Esophagus (tissue), 2 donors: ENCODE results near the gene DGCR2. TPM values are rescaled to one million over a fixed set of nuclear protein-coding genes. Genes with fewer than 3 reads are reported as not detected.
"Not testable (repeated sequence)": the region's sequence is repeated elsewhere in the genome, so short reads cannot be mapped to it uniquely, and the experiment has no call there.

Source experiments
- H3K27ac ChIP-seq, 2 donors: one replicate each; pipeline ENCODE4 v1.5.1; 2013; ENCODE audit warnings: low read depth in 2 of 2, mild to moderate bottlenecking in 2 of 2, inconsistent platforms in 1 of 2, low read length in 1 of 2, moderate library complexity in 1 of 2
- H3K27me3 ChIP-seq, 2 donors: one replicate each; pipeline ENCODE4 v1.6.1; 2013; ENCODE audit warnings: low read length in 2 of 2, control low read depth in 1 of 2, mild to moderate bottlenecking in 1 of 2; ENCODE audit not compliant: insufficient read depth in 2 of 2, control insufficient read depth in 1 of 2
- H3K36me3 ChIP-seq, 2 donors: one replicate each; pipeline ENCODE4 v1.6.1; 2013; ENCODE audit warnings: low read length in 1 of 2; ENCODE audit not compliant: control insufficient read depth in 2 of 2, insufficient read depth in 2 of 2
- H3K4me1 ChIP-seq, 2 donors: one replicate each; pipeline ENCODE4 v1.6.1; 2013; ENCODE audit warnings: low read length in 1 of 2; ENCODE audit not compliant: control insufficient read depth in 2 of 2, insufficient read depth in 2 of 2
- H3K4me3 ChIP-seq, 2 donors: one replicate each; pipeline ENCODE4 v1.5.1; 2013; ENCODE audit warnings: low read length in 2 of 2, mild to moderate bottlenecking in 2 of 2, low read depth in 1 of 2, moderate library complexity in 1 of 2
- H3K9me3 ChIP-seq, 2 donors: one replicate each; pipeline ENCODE4 v1.6.1; 2013; ENCODE audit warnings: mild to moderate bottlenecking in 2 of 2, low read depth in 1 of 2, low read length in 1 of 2, moderate library complexity in 1 of 2; ENCODE audit not compliant: control insufficient read depth in 2 of 2, insufficient read depth in 1 of 2
- WGBS, 2 donors: extraction: QIAGEN DNeasy Blood & Tissue Kit; methylation state at CpG; one replicate each; pipeline ENCODE4 v1.1.7; 2013; 5-methylcytosine and 5-hydroxymethylcytosine counted together
- polyA plus RNA-seq, 2 donors: library from polyadenylated mRNA; stranded (reverse); fragments of 200-250 nt; gene quantifications; one replicate each; pipeline ENCODE4 v1.2.3, GENCODE V29; 2013
- donor health status: healthy with polysubstance abuse.
- donor health status: Bipolar disorder and iron deficiency.

The DGCR2 gene
- polyA plus RNA-seq, 2 donors, result 32.2 to 32.9 TPM

DNA sequence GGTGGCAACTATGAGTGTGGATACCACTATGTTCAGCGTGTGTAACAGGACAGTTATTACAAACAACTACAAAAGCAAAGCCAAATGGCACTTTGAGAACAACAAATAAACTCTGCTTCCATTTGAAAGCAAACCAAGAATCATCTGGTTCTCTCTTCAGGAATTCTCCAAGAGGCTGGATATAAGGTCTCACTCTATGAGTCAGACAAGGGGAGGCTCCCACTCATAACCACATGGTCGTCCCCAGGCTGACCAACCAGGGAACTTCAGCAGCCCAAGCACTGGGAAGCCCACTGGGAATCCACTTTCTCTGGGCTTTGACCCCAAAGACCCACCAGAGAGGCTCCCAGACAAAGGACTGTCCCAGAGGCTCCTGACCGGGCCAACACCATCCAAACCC, 35.3 kb downstream of the DGCR2 start:
- Histone ChIP-seq H3K4me3 (no peak overlapping the region), H3K4me1 (peaks cover 0 to 12% of the 10 kb centered on the region in 2 donors), H3K27me3 (no peaks in the 10 kb centered on the region), H3K36me3 (peaks cover 0 to 9% of the 10 kb centered on the region in 2 donors), H3K27ac (peak overlapping the region in 1 of 2 donors; percentile 66), H3K9me3 (no peaks in the 10 kb centered on the region)
- 89 to 97% methylated on average over 3 of the region's 3 CpGs for WGBS, 2 donors

DNA sequence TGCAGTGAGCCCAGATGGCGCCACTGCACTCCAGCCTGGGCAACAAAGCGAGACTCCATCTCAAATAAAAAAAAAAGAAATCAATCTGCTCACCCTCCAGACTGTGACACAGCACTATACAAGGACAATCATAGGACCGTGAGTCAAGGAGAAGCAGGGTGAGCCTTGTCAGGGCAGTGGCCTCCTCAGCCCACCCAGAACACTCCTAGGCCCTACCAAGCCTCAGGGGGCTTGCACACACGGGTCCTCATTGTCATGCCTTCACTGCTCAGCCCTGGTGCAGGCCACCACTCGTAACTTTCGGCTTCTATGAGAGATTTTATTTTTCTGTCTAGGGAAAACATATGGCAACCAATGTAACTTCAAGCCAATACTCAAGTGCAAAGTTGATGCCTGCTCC, 35.8 kb downstream of the DGCR2 start:
- Histone ChIP-seq H3K9me3 (no peaks in the 10 kb centered on the region), H3K27me3 (no peaks in the 10 kb centered on the region), H3K4me1 (peaks cover 0 to 12% of the 10 kb centered on the region in 2 donors), H3K27ac (peak overlapping the region; percentile 66 to 69), H3K36me3 (peaks cover 0 to 9% of the 10 kb centered on the region in 2 donors), H3K4me3 (no peak overlapping the region)
- WGBS, 2 donors, result 80 to 86% methylated on average over 6 of the region's 6 CpGs

DNA sequence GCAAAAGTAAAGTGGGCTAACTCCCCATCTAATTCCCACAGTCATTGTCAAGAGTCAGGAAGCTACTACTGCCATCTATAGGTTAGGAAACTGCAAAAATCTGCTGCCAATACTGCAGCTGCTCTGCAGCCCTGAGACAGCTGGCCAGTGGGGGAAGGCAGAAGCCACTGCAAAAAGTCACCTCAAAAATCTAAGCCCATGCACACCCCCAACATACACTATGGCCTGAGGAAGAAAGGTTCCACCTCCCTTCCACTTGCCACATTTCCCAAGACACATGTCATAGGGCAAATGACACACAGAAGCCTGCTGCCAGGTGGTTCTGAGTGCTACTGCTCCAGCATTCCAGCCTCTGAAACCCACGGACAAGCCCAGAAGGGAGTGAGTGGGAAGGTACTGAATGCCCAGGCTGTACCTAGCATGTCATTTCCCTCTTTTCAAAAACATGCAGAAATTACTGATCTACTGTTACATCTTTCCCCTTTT, 36.9 kb downstream of the DGCR2 start:
- Histone ChIP-seq H3K36me3 (peaks cover 0 to 9% of the 10 kb centered on the region in 2 donors), H3K9me3 (no peaks in the 10 kb centered on the region), H3K4me1 (peaks cover 0 to 12% of the 10 kb centered on the region in 2 donors), H3K27ac (peak overlapping the region; percentile 33 to 39), H3K4me3 (no peak overlapping the region), H3K27me3 (no peaks in the 10 kb centered on the region)
- 17 to 40% methylated on average over 1 of the region's 1 CpG for WGBS, 2 donors

DNA sequence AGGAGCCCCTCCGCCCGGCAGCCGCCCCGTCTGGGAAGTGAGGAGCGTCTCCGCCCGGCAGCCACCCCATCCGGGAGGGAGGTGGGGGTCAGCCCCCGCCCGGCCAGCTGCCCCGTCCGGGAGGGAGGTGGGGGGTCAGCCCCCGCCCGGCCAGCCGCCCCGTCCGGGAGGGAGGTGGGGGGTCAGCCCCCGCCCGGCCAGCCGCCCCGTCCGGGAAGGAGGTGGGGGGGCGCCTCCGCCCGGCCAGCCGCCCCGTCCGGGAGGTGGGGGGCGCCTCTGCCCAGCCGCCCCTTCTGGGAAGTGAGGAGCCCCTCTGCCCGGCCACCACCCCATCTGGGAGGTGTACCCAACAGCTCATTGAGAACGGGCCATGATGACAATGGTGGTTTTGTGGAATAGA, 37.6 kb downstream of the DGCR2 start:
- not testable (repeated sequence) for H3K9me3 ChIP-seq, H3K4me3 ChIP-seq, H3K27me3 ChIP-seq, H3K27ac ChIP-seq, H3K36me3 ChIP-seq
- H3K4me1 ChIP-seq, result peaks cover 0 to 12% of the 10 kb centered on the region in 2 donors
- 94 to 96% methylated on average over 12 to 23 of the region's 32 CpGs for WGBS, 2 donors

DNA sequence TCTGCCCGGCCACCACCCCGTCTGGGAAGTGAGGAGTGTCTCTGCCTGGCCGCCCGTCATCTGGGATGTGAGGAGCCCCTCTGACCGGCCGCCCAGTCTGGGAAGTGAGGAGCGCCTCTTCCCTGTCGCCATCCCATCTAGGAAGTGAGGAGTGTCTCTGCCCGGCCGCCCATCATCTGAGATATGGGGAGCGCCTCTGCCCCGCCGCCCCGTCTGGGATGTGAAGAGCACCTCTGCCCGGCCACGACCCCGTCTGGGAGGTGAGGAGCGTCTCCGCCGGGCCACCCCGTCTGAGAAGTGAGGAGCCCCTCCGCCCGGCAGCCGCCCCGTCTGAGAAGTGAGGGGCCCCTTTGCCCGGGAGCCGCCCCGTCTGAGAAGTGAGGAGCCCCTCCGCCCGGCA, 38.1 kb downstream of the DGCR2 start:
- H3K4me3 ChIP-seq, H3K9me3 ChIP-seq, H3K27me3 ChIP-seq, H3K4me1 ChIP-seq, H3K36me3 ChIP-seq, H3K27ac ChIP-seq: not testable (repeated sequence)
- WGBS, 2 donors, result 87 to 95% methylated on average over 24 to 29 of the region's 30 CpGs

DNA sequence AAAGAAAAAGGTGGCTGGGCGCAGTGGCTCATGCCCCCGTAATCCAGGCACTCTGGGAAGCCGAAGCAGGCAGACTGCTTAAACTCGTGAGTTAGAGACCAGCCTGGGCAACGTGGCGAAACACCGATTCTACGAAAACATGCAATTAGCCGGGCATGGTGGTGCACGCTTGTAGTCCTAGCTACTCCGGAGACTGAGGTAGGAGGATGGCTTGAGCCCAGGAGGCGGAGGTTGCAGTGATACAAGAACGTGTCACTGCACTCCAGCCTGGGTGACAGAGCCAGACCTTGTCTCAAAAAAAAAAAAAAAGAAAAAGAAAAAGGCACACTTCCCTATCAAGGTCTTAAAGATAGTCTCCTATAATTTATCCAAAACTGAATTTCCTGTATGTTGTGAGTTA, 39.4 kb downstream of the DGCR2 start:
- H3K9me3 ChIP-seq, result no peaks in the 10 kb centered on the region
- H3K36me3 ChIP-seq, result no peaks in the 10 kb centered on the region
- 82 to 96% methylated on average over 13 of the region's 13 CpGs for WGBS, 2 donors
- H3K4me1 ChIP-seq, result peaks cover 0 to 5% of the 10 kb centered on the region in 2 donors
- H3K27me3 ChIP-seq, result no peaks in the 10 kb centered on the region
- no peak overlapping the region for H3K27ac ChIP-seq
- no peak overlapping the region for H3K4me3 ChIP-seq

DNA sequence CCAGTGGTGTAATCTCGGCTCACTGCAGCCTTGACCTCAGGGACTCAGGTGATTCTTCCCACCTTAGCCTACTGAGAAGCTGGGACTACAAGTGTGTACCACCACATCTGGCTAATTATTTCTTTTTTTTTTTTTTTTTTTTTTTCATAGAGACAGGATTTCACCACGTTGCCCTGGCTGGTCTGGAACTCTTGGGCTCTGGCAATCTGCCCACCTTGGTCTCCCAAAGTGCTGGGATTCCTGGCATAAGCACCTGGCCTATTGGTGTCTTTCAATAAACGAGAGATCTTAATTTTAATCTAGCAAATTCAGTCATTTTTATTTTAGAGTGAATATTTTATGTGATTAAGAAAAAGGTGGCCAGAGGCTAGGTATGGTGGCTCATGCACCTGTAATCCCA, 40.1 kb downstream of the DGCR2 start:
- Histone ChIP-seq H3K9me3 (no peaks in the 10 kb centered on the region), H3K4me1 (peaks cover 0 to 5% of the 10 kb centered on the region in 2 donors), H3K4me3 (no peak overlapping the region), H3K36me3 (no peaks in the 10 kb centered on the region), H3K27ac (no peak overlapping the region), H3K27me3 (no peaks in the 10 kb centered on the region)
- WGBS, 2 donors, result 69 to 73% methylated on average over 3 of the region's 3 CpGs

DNA sequence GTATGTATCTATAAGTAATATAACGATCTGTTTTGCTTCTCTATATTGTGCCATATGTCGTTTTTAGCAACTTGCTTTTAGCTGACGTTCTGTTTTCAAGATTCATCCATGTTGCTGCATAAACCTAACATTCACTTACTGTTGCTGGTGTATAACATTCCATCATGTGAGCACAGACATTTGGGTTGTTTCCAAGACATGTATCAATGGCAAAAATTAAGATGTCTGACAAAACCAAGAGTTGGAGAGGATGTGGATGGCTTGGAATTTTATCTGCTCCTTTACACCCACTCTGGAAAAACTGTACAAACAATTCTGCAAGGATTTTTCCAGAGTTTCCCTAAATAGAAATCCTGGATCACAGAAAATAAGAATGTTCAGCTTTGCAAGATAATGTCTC, 40.9 kb downstream of the DGCR2 start:
- 84 to 93% methylated on average over 3 of the region's 3 CpGs for WGBS, 2 donors
- Histone ChIP-seq H3K27me3 (no peaks in the 10 kb centered on the region), H3K4me3 (no peak overlapping the region), H3K4me1 (peaks cover 0 to under 1% of the 10 kb centered on the region in 2 donors), H3K9me3 (no peaks in the 10 kb centered on the region), H3K27ac (no peak overlapping the region), H3K36me3 (no peaks in the 10 kb centered on the region)

DNA sequence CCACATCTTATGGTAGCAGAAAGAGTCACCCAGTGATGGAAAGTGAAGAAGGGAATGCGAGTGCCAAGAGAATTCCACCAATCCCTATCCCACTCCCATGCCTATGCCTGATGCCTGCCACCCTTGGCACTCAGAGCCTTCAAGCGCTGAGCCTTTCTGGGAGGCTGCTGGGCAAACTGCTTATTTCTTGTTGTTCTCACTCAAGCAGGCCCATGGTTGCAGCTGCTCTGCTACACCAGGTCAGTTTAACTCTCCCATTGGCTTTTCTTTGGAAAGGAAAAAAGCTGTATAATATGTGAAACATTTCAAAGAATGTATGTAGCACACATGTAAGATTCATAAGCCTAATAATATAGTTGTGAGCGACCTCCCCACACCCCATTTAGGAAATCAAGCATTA, 41.4 kb downstream of the DGCR2 start:
- H3K4me3 ChIP-seq, result no peak overlapping the region
- WGBS, 2 donors, result 97 to 98% methylated on average over 3 of the region's 3 CpGs
- no peaks in the 10 kb centered on the region for H3K9me3 ChIP-seq
- no peaks in the 10 kb centered on the region for H3K4me1 ChIP-seq
- no peak overlapping the region for H3K27ac ChIP-seq
- H3K36me3 ChIP-seq, result no peaks in the 10 kb centered on the region
- no peaks in the 10 kb centered on the region for H3K27me3 ChIP-seq

DNA sequence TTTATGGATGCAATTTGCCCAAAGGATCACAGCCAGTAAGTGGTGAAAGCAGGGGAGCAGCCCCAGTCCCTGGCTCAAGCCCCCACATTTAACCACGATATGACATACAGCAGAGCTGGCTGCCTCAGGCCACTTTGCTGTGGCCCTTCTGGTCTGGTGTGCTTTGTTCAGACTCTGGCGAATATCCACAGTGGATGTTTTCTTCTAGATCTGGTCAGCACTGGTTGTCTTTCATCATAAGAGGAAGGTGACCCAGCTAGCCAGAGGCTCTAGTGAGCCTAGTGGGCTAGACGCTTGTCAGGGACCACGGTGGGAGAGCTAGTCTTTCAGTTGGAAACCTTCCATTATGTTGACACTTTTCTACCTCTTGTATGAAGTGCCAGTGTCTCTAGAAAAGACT, 42.5 kb downstream of the DGCR2 start:
- Histone ChIP-seq H3K27ac (no peak overlapping the region), H3K4me3 (no peak overlapping the region), H3K36me3 (no peaks in the 10 kb centered on the region), H3K9me3 (no peaks in the 10 kb centered on the region), H3K27me3 (no peaks in the 10 kb centered on the region), H3K4me1 (no peaks in the 10 kb centered on the region)
- 85 to 87% methylated on average over 4 of the region's 4 CpGs for WGBS, 2 donors
